ENCODE measurements around the gene DACH1.

DNA sequence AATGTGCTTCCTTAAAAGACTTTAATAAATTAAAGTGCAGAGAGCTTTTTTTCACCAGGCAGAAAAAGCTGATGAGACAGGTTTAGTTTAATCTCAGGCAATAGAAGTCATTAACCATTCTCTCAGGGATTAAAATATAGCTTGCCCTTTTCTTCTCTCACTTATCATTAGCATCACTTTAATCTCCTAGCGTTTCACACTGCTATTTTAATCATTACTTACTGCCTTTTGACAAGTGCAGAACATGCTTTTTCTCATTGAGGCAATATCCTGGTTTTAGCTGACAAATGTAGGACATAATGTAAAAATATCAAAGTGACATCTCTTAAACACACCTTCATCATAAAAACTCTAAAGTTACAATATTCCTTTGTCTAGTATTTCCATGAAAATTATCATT is 94.6 kb downstream of the DACH1 start:
- TF ChIP-seq, protein P1, sequence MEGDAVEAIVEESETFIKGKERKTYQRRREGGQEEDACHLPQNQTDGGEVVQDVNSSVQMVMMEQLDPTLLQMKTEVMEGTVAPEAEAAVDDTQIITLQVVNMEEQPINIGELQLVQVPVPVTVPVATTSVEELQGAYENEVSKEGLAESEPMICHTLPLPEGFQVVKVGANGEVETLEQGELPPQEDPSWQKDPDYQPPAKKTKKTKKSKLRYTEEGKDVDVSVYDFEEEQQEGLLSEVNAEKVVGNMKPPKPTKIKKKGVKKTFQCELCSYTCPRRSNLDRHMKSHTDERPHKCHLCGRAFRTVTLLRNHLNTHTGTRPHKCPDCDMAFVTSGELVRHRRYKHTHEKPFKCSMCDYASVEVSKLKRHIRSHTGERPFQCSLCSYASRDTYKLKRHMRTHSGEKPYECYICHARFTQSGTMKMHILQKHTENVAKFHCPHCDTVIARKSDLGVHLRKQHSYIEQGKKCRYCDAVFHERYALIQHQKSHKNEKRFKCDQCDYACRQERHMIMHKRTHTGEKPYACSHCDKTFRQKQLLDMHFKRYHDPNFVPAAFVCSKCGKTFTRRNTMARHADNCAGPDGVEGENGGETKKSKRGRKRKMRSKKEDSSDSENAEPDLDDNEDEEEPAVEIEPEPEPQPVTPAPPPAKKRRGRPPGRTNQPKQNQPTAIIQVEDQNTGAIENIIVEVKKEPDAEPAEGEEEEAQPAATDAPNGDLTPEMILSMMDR (IDR thresholded peaks at IDR 0.05 in 2 of 3, conservative IDR thresholded peaks at IDR 0.05 in 1 of 3; ENCODE audit: insufficient read depth in 2 of 3, low read depth in 1 of 3, low read length in 3 of 3) = no peak
- TF ChIP-seq, protein P2, sequence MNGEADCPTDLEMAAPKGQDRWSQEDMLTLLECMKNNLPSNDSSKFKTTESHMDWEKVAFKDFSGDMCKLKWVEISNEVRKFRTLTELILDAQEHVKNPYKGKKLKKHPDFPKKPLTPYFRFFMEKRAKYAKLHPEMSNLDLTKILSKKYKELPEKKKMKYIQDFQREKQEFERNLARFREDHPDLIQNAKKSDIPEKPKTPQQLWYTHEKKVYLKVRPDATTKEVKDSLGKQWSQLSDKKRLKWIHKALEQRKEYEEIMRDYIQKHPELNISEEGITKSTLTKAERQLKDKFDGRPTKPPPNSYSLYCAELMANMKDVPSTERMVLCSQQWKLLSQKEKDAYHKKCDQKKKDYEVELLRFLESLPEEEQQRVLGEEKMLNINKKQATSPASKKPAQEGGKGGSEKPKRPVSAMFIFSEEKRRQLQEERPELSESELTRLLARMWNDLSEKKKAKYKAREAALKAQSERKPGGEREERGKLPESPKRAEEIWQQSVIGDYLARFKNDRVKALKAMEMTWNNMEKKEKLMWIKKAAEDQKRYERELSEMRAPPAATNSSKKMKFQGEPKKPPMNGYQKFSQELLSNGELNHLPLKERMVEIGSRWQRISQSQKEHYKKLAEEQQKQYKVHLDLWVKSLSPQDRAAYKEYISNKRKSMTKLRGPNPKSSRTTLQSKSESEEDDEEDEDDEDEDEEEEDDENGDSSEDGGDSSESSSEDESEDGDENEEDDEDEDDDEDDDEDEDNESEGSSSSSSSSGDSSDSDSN (IDR thresholded peaks at IDR 0.05; ENCODE audit: borderline replicate concordance in 1 of 2, low read depth in 2 of 2, low read length in 2 of 2) = no peak
- TF ChIP-seq MAFK (IDR thresholded peaks at IDR 0.05; ENCODE audit: low read length) = no peak
- TF ChIP-seq ZKSCAN1 (IDR thresholded peaks at IDR 0.05; ENCODE audit: low read depth, low read length) = no peak
- TF ChIP-seq CREM (IDR thresholded peaks at IDR 0.05; ENCODE audit: low read depth) = no peak
- no peak for TF ChIP-seq KAT2B (IDR thresholded peaks at IDR 0.05; ENCODE audit: low read depth, low read length)

Data from K562 (cell line).